GM10266 (cell line): ENCODE data around the gene SLC7A14.

ENCODE experiments used
- DNase-seq: peaks from one replicate; pipeline ENCODE4 v3.0.0; 2012; ENCODE audit errors: extremely low spot score
- TF ChIP-seq, protein P1 (sequence below): IDR thresholded peaks from 2 replicates; pipeline ENCODE4 v1.5.1; 2012; ENCODE audit warnings: mild to moderate bottlenecking, low read depth; ENCODE audit not compliant: control insufficient read depth, insufficient read depth; ENCODE audit errors: missing control alignments

SLC7A14 gene

DNA sequence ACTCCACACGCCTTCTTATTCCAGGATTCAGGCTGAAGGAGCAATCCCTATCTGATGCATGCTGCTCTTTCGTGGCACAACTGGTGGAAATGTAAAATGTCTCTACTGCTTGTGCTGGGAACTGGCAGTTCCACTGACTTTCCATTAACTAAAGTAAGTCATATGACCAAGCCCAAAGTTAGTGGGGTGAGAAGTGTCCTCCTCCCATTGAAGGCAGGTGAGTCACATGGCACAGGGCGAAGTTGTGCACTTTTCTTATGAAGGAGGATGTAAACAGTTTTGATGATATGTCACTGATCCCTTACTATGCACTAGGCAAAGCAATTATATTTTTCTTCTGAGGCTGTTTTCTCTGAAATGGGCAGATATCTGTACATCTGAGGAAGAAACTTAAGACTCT lies 51.6 kb downstream of the SLC7A14 start:
- DNase-seq: no peak
- TF ChIP-seq, protein P1, sequence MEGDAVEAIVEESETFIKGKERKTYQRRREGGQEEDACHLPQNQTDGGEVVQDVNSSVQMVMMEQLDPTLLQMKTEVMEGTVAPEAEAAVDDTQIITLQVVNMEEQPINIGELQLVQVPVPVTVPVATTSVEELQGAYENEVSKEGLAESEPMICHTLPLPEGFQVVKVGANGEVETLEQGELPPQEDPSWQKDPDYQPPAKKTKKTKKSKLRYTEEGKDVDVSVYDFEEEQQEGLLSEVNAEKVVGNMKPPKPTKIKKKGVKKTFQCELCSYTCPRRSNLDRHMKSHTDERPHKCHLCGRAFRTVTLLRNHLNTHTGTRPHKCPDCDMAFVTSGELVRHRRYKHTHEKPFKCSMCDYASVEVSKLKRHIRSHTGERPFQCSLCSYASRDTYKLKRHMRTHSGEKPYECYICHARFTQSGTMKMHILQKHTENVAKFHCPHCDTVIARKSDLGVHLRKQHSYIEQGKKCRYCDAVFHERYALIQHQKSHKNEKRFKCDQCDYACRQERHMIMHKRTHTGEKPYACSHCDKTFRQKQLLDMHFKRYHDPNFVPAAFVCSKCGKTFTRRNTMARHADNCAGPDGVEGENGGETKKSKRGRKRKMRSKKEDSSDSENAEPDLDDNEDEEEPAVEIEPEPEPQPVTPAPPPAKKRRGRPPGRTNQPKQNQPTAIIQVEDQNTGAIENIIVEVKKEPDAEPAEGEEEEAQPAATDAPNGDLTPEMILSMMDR: no peak

DNA sequence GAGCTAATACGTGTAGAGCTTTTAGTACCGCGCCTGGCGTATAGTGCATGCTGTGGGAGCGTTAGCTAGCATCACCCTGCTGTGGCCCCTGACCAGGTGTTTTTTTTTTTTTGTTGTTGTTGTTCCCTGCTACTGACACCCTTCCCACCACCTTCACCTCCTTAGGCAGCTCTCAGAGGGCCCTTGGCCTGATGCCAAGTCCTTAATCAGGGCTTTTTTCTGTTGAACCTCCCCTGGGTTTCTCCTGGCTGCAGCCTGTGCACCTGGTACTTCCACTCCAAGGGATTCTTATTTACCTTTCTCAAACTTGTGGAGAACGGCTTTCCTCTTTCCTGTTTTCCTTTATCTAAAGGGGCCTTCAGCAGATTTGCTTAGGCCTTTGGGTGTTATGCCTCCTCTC lies 53.3 kb downstream of the SLC7A14 start:
- TF ChIP-seq, protein P1: no peak
- no peak for DNase-seq

DNA sequence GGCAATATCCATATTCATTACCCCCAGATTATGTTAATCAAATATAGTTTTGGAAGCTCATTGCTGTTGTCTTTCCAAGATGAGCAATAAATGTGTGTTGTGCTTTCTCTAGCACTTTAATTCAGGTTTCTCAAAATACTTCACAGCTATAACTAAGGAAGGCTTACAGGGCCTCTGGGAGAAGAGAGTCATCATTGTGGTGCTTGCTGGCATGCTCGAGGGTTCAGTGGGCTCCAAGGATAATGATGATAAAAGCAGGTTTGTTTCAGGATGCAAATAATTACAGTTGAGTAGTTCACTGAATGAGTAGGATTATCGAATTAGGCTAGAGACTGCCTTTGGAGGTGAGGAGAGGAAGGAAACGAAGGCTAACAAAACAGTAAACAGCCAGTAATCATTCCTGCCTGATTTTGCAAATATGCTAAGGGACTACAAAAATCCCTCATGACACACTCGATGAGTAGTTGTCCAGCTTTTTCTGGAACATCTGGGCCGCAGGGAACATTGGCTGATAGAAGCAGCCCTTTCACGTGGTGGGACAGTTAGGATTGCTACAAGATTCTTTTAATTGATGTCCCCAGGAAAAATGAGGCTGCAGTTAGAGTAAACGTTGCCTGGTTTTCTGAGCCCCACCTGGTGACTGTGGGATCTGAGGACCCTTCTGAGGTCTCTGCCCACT lies 54.1 kb downstream of the SLC7A14 start:
- TF ChIP-seq, protein P1: no peak
- no peak for DNase-seq

GRCh38 chr3:170531054-170531453 lies 54.8 kb downstream of the SLC7A14 start:
- no peak for DNase-seq
- TF ChIP-seq, protein P1: no peak

DNA sequence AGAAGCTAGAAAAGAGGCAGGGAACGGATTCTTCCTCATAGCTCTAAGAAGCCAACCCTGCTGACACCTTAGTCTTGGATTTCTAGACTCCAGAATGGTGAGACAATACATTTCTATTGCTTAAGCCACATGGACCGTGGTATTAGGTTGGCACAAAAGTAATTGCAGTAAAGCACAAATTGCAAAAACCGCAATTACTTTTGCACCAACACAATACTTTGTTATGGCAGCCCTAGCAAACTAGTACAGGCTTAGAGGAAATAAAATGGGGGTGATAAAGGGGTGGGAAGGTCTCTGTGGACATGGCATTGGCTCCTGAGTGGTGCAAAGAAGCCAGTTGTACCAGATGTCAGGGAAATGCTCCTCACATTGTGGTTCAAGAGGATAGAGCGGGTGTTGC lies 56.0 kb downstream of the SLC7A14 start:
- no peak for DNase-seq
- TF ChIP-seq, protein P1: no peak

GRCh38 chr3:170529346-170529745 lies 56.5 kb downstream of the SLC7A14 start:
- TF ChIP-seq, protein P1: no peak

GRCh38 chr3:170528726-170529125 lies 57.1 kb downstream of the SLC7A14 start:
- TF ChIP-seq, protein P1: no peak
- DNase-seq: no peak

More at GRCh38 chr3:170529346-170529745, 56.5 kb downstream of the SLC7A14 start:
- DNase-seq: no peak
